Psoas muscle (tissue), 8 donors: ENCODE measurements around the gene CUX1. TPM values are rescaled to one million over a fixed set of nuclear protein-coding genes. Genes with fewer than 3 reads are reported as not detected.
"Not testable (repeated sequence)": the region's sequence is repeated elsewhere in the genome, so short reads cannot be mapped to it uniquely, and the experiment has no call there.

Source experiments
- ATAC-seq, 4 donors: fragments of 200-7000 bp; cut with Tn5 transposase; one replicate each; pipeline ENCODE4 v1.9.1; 2020; ENCODE audit warnings: moderate library complexity in 3 of 4, mild to moderate bottlenecking in 2 of 4
- DNase-seq, 2 donors: peaks; one replicate each; pipeline ENCODE4 v3.0.0-alpha.2; 2020
- H3K27ac ChIP-seq: fragments of 200-600 bp; one replicate; pipeline ENCODE4 v1.8.0; 2022
- H3K27me3 ChIP-seq, 3 donors: fragments of 200-600 bp in 1 of 3; one replicate each; pipeline versions ENCODE4 v1.6.1 to v1.8.0; 2013 to 2022; ENCODE audit warnings: low read length in 2 of 3, mild to moderate bottlenecking in 2 of 3, moderate library complexity in 1 of 3; ENCODE audit not compliant: insufficient read depth in 3 of 3
- H3K36me3 ChIP-seq, 2 donors: fragments of 200-600 bp in 1 of 2; one replicate each; pipeline versions ENCODE4 v1.6.1 to v1.8.0; 2013 to 2022; ENCODE audit warnings: low read depth in 1 of 2, mild to moderate bottlenecking in 1 of 2, moderate library complexity in 1 of 2; ENCODE audit not compliant: insufficient read depth in 1 of 2
- H3K4me1 ChIP-seq: fragments of 200-600 bp; one replicate; pipeline ENCODE4 v1.8.0; 2022
- H3K4me3 ChIP-seq: fragments of 200-600 bp; one replicate; pipeline ENCODE4 v1.8.0; 2022; ENCODE audit warnings: mild to moderate bottlenecking
- H3K9me3 ChIP-seq: fragments of 200-600 bp; one replicate; pipeline ENCODE4 v1.8.0; 2022
- WGBS, 3 donors: extraction: QIAGEN DNeasy Blood & Tissue Kit; methylation state at CpG; one replicate each; pipeline versions ENCODE4 v1.1.6 to v1.1.7; 2013; 5-methylcytosine and 5-hydroxymethylcytosine counted together
- intact Hi-C, 2 donors: fragments of 100-400 bp; cut with DNase I; formaldehyde crosslinking; loops; one replicate each; pipeline versions ENCODE4 v1.11.0 to v1.14.2; 2022
- polyA plus RNA-seq, 3 donors: library from polyadenylated mRNA; stranded (reverse); fragments of 200-250 nt; gene quantifications; one replicate each; pipeline ENCODE4 v1.2.3, GENCODE V29; 2013
- total RNA-seq, 4 donors: library from RNA; stranded (reverse); fragmentation: NEBNext Ultra II Directional in 2 of 4; extraction: Animal tissue kit (Norgen Biotek cat#: 25700) in 2 of 4; gene quantifications; one replicate each; pipeline versions ENCODE4 v1.2.1 to v1.2.4, GENCODE V29; 2021 to 2023
- TF ChIP-seq, protein P1 (sequence below): fragments of 200-600 bp; IDR thresholded peaks from one replicate; pipeline ENCODE4 v1.8.0; 2022; ENCODE audit warnings: antibody characterized with exemption
- donor health status: healthy with polysubstance abuse.
- donor health status: DM: no; HTN: no; CAD: no; lungs with moderate emphysema.
- donor health status: Bipolar disorder and iron deficiency.
- donor health status: healthy.
- donor health status: DM: yes; HTN: yes; CAD: no.
- donor health status: DM: no; HTN: no; CAD: no.
- donor health status: DM: no; HTN: no; CAD: no.
- donor health status: DM: yes; HTN: yes; CAD: no.

CUX1 gene
- total and polyA plus RNA-seq, 7 donors = 12.5 to 95.6 (median 72.4) TPM

DNA sequence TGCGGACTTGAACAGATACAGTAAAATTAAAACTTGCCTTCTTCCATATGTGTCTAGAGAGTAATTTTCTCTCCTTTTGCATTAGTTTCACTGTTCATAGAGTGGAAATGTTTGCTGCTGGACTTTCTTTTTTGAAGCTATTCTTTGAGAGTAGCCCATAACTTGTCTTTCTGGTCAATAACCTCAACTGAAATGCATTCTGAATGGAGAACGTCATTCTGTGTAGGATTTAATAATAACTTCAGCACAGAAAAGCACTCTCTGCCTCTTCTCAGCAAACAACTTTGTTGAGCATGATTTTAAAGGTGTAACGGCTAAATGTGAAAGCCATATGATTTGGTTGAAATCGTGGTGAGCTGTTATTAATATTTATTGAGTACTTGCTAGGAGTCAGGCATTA is 111.8 kb downstream of the CUX1 start:
- TF ChIP-seq, protein P1, sequence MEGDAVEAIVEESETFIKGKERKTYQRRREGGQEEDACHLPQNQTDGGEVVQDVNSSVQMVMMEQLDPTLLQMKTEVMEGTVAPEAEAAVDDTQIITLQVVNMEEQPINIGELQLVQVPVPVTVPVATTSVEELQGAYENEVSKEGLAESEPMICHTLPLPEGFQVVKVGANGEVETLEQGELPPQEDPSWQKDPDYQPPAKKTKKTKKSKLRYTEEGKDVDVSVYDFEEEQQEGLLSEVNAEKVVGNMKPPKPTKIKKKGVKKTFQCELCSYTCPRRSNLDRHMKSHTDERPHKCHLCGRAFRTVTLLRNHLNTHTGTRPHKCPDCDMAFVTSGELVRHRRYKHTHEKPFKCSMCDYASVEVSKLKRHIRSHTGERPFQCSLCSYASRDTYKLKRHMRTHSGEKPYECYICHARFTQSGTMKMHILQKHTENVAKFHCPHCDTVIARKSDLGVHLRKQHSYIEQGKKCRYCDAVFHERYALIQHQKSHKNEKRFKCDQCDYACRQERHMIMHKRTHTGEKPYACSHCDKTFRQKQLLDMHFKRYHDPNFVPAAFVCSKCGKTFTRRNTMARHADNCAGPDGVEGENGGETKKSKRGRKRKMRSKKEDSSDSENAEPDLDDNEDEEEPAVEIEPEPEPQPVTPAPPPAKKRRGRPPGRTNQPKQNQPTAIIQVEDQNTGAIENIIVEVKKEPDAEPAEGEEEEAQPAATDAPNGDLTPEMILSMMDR = no peak
- intact Hi-C loops = no loop called here
- Histone ChIP-seq H3K36me3 (no peaks in the 10 kb centered on the region), H3K27ac (no peak overlapping the region), H3K9me3 (peaks cover 5% of the 10 kb centered on the region), H3K27me3 (no peaks in the 10 kb centered on the region), H3K4me1 (peaks cover 24% of the 10 kb centered on the region), H3K4me3 (no peak overlapping the region)
- DNase-seq = no peak
- ATAC-seq = no peak
- WGBS, 3 donors = 80 to 88% (median 85%) methylated on average over 4 of the region's 4 CpGs

DNA sequence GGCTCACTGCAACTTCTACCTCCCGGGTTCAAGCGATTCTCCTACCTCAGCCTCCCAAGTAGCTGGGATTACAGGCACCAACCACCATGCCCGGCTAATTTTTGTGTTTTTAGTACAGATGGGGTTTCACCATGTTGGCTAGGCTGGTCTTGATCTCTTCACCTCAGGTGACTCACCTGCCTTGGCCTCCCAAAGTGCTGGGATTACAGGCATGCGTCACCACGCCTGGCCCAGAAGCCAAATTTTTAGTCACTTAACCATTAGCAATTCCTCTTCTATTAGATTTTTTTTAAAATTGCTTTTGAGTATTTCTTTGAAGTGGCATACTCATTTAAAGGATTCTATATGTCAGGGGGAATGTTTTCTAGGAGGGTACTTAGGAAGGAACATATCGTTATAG is 112.5 kb downstream of the CUX1 start:
- WGBS, 3 donors = 94 to 97% (median 97%) methylated on average over 6 of the region's 6 CpGs
- H3K9me3 ChIP-seq, DNase-seq, ATAC-seq, H3K27me3 ChIP-seq, H3K27ac ChIP-seq, H3K36me3 ChIP-seq, H3K4me3 ChIP-seq: not testable (repeated sequence)
- H3K4me1 ChIP-seq = peaks cover 23% of the 10 kb centered on the region
- intact Hi-C loops = loop anchor here in 1 of 2 donors (5.0 kb wide), 1 partner anchor 43 kb away; no protein-coding TSS in a partner anchor

DNA sequence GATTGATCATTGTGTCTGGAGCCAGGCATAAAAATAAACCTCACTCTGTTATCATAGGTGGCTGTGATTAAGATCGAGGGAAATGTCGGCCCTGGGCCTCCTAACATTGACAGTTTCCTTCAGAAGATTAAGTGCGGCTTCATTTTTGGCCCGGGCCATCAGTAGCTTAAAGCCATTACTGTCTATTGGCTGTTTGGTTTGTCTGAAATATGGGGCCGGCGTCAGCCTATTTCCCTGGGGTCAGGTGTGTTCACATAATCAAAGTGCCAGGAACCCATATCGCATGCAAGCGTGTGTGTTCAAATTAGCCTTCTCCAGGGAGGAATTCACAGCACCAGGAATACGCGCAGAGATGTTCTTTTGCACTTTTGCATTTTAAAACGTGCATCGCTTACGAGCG is 114.7 kb downstream of the CUX1 start:
- intact Hi-C loops = loop anchor here in 1 of 2 donors (5.0 kb wide), 1 partner anchor 45 kb away; no protein-coding TSS in a partner anchor
- H3K27me3 ChIP-seq = no peaks in the 10 kb centered on the region
- no peak overlapping the region for H3K27ac ChIP-seq
- H3K4me1 ChIP-seq = peaks cover 29% of the 10 kb centered on the region
- no peak for DNase-seq
- H3K4me3 ChIP-seq = no peak overlapping the region
- 87 to 92% (median 89%) methylated on average over 14 of the region's 14 CpGs for WGBS, 3 donors
- TF ChIP-seq, protein P1 = no peak
- no peak for ATAC-seq
- H3K9me3 ChIP-seq = peaks cover 5% of the 10 kb centered on the region
- no peaks in the 10 kb centered on the region for H3K36me3 ChIP-seq

DNA sequence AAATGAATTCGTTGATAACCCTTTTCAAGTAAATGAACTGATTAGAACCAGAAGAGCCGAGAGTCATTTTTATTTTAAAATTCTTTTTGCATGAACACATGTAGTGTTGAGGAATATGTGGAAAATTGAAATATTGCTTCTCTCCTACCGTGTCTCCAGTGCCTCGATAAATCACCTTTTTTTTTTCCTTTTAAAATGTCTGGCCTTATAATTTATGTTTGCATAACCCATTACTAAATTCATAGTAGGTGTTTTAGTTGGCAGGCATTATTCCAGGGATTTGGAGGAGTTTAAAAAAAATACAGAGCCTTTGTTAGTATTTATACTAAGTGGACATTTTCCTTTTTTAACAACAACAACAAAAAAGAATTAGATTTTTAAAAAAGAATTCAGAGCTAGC is 115.6 kb downstream of the CUX1 start:
- intact Hi-C loops = loop anchor here in 1 of 2 donors (5.0 kb wide), 1 partner anchor 46 kb away; no protein-coding TSS in a partner anchor
- H3K9me3 ChIP-seq = peaks cover 5% of the 10 kb centered on the region
- ATAC-seq (no peak), DNase-seq (no peak)
- no peak overlapping the region for H3K4me3 ChIP-seq
- H3K36me3 ChIP-seq = no peaks in the 10 kb centered on the region
- 66 to 87% (median 68%) methylated on average over 4 of the region's 4 CpGs for WGBS, 3 donors
- peak overlapping the region; percentile 90 for H3K27ac ChIP-seq
- TF ChIP-seq, protein P1 = no peak
- H3K27me3 ChIP-seq = no peaks in the 10 kb centered on the region
- H3K4me1 ChIP-seq = peaks cover 38% of the 10 kb centered on the region

DNA sequence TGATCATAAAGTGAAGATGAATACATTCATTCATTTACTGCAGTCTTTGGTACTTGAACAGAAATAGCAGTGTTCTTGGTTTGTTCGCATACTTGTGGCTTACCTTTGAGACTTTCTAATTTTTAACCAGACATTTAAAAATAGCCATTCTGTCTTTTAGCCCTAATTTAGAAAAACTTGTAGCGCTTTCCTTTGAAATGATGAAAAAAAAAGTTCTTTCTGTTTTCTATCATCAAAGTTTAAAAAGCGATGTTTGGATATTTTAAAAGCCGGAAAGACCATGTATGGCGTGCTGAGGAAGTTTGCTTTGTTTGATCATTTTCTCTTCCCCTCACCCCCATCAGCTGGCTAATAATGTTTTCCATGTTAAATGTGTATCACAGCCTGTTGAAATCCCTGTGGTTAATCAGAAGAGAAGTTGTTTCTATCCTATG is 116.3 kb downstream of the CUX1 start:
- DNase-seq (no peak), ATAC-seq (no peak)
- Histone ChIP-seq H3K27me3 (no peaks in the 10 kb centered on the region), H3K4me1 (peaks cover 41% of the 10 kb centered on the region), H3K9me3 (peaks cover 5% of the 10 kb centered on the region), H3K36me3 (no peaks in the 10 kb centered on the region), H3K27ac (peak overlapping the region; percentile 90), H3K4me3 (no peak overlapping the region)
- WGBS, 3 donors = 85 to 93% (median 93%) methylated on average over 5 of the region's 5 CpGs
- TF ChIP-seq, protein P1 = no peak
- intact Hi-C loops = loop anchor here in 1 of 2 donors (5.0 kb wide), 1 partner anchor 46 kb away; no protein-coding TSS in a partner anchor
